Fibroblast of peridontal ligament (primary cell): ENCODE results near the gene SMARCD1.

Source experiments
- DNase-seq: peaks from one replicate; pipeline ENCODE4 v3.0.0-alpha.2; 2010; ENCODE audit errors: extremely low read depth

SMARCD1 gene

DNA sequence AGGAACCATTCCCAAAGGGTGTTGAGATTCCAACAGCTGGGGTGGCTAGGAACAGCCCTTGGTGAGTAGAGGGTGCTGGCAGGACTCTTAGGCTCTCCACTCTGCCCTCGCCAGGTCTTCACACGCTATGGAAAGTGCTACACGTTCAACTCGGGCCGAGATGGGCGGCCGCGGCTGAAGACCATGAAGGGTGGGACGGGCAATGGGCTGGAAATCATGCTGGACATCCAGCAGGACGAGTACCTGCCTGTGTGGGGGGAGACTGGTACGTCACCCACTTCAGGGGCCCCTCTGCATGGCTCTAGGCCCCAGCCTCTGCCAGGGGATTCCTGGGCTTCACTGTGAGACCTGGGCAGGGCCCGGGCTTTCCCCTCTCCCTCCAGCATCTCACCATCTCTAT is 8.0 kb upstream of the SMARCD1 start:
- DNase-seq = no peak

DNA sequence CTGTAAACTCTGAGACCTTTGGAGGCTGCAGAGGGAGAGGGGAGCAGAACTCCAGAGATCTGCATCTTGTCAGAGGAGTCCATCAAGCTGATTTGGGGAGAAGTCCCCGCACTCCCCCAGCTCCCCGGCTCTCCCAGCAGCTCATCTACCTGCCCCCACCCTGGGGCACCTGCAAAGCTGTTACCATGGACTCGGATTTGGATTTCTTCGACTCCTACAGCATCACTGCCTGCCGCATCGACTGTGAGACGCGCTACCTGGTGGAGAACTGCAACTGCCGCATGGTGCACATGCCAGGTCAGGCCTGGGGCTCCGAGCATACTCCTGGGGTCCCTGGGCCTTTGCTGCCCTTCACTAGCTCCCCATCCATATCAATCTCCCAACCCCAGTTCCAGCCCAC is 6.9 kb upstream of the SMARCD1 start:
- DNase-seq = no peak

DNA sequence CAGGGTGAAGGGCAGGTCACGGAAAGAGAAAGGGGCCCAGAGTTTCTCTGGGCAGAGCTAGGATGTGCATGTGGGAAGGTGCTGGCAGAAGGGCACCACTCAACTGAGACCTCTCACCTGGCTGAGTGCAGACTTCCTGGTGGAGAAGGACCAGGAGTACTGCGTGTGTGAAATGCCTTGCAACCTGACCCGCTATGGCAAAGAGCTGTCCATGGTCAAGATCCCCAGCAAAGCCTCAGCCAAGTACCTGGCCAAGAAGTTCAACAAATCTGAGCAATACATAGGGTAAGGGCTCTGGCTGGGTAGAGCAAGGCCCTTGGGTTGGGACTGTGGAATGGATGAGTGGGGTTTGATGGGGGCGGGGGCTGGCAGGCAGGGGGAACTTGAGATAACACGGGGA is 5.4 kb upstream of the SMARCD1 start:
- DNase-seq = no peak

DNA sequence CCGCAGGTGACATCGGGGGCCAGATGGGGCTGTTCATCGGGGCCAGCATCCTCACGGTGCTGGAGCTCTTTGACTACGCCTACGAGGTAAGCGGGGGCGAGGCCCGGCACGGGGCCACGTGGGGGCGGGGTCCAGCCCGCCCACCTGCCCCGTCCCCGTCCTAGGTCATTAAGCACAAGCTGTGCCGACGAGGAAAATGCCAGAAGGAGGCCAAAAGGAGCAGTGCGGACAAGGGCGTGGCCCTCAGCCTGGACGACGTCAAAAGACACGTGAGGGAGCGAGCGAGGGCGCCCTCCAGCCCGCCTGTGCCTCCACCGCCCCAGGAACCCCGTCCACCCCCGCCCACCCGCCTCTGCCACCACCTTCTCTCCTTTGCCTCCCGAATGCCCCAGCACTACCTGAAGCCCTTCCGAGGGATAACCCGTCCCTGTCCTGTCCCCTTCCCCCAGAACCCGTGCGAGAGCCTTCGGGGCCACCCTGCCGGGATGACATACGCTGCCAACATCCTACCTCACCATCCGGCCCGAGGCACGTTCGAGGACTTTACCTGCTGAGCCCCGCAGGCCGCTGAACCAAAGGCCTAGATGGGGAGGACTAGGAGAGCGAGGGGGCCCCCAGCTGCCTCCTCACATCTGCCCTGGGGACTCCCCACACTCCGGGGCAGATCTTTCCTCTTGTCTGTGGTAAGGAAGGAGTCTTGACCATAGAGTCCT is 3.9 kb upstream of the SMARCD1 start:
- no peak for DNase-seq

DNA sequence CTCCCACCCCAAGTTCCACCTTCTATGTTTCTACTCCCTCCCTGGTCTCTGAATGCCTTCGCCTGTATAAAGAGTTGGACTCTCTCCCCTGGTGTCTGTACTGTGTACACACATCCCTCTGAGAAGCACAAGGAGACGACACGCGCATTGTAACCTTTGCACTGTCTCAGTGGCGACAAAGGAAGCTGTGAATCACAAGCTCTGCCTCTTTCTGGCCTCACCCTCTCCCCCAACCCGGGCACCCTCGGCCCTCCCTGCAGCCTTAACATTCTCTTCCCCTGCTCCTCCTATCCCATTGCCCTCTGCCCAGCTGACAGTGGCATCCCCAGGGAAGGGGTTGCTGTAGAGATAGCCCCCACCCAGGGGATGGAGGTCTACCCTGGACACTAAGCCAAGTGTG is 2.5 kb upstream of the SMARCD1 start:
- no peak for DNase-seq

DNA sequence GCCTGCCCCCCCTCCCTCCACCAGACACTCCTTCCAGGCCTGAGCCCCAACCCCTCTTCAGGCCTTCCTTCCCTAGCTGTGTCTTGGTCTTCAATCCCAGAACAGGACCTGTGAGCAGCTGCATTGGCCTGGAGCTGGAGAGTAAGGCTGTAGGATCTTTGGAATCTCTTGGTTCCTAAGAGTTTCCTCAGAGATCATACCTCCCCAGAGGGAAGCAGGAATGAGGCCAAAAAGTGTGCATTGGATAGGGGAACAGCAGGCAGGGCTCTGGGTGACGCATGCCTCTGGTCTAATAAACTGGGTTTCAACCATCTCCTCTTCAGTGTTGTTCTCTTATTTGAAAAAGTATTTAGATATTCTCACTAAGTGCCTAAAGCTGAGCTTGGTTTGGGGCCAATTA is 1.8 kb upstream of the SMARCD1 start:
- no peak for DNase-seq

DNA sequence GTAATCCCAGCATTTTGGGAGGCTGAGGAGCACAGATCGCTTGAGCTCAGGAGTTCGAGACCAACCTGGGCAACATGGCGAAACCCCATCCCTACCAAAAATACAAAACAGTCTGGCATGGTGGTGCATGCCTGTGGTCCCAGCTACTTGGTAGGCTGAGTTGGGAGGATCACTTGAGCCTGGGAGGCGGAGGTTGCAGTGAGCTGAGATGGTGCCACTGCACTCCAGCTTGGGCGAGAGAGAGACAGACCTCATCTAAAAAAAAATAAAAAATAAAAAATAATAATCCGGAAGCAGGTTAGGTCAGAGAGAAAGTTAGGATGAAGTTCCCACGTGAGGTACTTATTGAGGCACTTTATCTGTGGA is 750 bp upstream of the SMARCD1 start:
- DNase-seq = peak; percentile 7

DNA sequence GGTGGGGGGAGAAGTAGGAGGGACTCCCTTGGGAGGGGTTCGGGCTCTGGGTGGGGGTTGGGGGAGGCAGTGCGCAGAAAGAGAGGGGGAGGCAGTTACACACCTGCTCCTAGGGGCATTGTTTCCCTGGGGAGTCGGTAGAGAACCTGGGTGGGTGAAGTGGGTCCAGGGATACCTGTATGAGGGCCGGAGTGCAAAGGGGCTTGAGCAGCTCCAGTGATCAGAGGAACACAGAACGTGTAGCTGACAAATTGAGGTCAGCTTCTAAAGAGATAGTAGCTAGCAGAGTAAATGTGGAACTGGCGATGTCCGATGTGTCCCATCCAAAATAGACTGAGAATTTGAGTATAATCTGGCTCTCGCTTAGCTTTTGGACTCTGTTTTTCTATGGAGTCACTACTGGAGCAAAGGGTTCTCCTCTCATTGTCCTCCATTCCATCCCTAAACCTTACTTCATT is 502 bp downstream of the SMARCD1 start:
- DNase-seq = no peak

DNA sequence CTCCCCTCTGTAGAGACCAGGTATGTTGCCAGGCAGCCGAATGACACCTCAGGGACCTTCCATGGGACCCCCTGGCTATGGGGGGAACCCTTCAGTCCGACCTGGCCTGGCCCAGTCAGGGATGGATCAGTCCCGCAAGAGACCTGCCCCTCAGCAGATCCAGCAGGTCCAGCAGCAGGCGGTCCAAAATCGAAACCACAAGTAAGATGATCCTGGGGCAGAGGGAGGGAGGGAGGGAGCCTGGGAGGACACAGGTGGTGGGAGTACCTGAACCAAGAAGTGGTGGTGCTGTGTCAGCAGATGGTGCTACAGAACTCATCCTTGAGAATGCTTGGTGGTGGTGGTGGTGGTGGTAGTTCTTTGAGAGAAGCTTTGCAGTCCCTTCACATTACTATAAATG is 1.0 kb downstream of the SMARCD1 start:
- DNase-seq = no peak

DNA sequence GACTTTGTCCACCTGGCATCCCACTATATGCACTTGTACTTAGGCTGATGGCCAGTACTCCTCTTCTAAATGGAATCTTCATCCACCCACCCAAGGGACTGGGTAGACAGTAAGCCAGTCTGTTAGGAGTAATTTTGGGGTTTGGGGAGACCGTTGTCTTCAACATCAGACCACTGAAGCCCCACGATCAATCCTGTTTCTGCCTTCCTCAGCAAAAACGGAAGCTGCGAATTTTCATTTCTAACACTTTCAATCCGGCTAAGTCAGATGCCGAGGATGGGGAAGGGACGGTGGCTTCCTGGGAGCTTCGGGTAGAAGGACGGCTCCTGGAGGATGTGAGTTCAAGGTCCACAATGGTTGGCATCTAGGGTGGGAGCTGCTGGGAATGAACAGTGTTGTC is 2.0 kb downstream of the SMARCD1 start:
- no peak for DNase-seq

DNA sequence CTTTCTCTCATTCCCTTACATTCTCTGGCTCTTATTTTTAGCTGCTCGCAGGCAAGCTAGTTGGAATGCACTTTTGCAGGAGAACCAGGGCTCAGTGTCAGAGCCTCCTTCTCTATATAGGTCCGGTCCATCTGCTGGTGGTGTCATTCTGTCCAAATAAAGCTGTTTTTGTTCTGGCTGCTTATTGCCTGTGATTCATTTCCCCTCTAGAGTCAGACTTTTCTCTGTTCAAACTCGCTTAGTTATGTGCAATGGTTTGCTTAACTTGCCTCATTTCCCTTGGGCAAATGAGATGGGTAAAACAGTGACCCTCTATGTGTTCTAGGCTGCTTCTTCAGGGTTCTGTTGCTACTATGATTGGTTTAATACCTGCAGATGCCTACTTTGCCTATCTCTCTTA is 2.9 kb downstream of the SMARCD1 start:
- peak; percentile 81 for DNase-seq

DNA sequence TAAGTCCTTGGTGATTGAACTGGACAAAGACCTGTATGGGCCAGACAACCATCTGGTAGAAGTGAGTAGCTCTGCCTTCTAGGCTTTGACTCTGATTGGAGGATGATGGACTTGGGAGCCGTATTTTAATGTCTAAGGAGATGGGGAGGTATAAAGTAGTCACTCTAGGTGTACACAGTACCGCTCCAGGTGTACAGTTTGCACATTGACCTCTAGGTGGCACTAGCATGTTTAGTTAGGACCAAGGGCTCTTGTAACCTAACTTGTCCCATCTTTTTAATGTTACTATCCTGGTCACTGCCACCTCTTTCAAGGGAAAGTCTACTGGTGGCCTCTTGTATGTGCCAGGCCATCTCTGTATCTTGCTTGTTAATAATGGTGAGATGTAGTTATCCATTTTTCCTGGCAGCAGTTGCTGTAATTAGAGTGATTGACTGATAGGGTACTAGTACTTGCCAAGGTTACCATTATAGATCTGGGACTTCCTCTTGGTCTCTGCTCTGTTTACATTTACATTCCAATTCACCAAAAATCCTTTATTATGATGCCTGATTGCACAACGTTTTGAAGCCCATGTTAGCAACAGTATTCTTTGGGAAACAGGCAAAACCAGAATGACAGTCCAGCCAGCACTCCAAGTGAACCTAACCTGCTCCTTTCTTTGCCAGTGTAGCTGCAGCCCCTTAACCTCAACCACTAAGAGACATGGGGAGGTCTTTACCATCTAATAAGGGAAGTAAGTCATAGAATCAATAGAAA is 3.6 kb downstream of the SMARCD1 start:
- peak; percentile 52 for DNase-seq

DNA sequence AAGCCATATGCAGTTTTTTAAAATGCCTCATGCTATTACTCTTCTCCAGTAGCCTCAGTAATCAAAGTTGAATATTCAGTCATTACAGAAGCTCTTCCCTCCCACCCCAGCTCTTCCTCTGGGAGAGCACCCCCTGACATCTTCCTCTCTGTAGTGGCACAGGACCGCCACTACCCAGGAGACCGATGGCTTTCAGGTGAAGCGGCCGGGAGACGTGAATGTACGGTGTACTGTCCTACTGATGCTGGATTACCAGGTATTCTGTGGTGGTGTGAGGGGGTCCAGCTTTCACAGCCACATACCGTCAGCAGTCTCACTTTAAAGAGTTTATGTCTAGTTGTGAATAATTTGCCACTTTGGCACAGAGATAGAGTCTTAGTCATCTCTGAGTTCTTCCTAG is 4.6 kb downstream of the SMARCD1 start:
- DNase-seq = no peak

DNA sequence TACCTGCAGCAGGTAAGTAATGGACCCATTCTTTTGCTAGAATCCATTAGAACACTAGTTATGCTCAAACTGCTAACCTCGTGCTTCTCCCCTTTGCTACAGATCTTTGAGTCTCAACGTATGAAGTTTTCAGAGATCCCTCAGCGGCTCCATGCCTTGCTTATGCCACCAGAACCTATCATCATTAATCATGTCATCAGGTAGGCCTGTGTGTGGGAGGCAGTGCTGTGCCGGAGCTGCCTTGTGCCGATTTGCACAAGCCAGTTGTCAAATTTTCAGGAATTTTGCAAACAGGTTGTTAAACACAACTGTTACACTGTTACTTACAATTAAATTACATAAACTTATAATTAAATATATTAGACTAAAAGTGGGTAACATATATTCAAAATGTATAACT is 5.2 kb downstream of the SMARCD1 start:
- no peak for DNase-seq

DNA sequence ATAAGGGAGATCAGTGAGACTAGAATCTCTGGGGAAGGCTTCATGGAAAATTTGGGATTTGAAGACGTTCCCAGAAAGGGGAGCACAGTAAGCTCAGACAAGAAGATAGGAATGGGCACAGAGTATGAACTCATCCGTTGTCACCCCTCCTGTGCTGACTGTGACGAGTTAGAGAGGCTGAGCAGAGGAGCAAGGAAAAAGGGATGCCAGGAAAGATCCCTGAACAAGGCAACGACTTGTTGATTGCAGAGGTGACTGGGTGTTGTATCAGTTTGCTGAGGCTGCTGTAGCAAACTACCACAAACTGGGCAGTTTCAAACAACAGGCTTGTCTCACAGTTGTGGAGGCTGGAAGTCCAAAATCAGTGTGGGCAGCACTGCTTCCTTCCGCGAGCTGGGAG is 12.8 kb downstream of the SMARCD1 start:
- no peak for DNase-seq

DNA sequence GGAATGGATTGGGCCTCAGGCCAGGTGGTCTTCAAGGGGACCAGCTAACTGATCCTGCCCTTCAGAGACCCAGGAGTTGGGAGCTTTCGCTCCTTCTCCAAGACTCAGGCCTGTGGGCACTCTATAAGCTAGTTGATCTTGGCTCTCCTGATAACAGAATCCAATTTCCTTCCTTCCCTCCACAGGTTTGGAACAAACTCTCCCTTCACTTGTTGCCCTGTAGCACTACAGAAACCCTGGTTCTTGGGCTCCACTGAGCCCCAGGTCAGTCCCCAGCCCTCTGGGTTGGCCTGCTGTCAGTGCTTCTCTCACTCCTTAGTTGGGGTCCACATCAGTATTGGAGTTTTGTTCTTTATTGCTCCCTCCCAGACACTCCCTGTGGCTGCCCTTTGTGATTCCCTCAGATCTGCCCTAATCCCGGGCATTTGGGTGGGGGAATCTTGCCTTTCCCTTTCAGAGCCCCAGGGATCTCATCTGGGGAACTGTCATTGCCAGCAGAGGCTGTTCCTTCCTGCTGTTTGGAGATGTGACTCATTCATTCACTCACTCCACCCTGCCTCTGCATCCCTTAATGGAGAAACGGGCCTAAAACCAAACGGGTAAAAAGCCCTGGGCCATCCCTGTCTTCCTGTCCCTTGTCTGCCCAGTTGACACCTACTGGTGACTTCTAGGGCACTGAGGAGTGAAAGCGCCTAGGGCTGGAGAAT is 14.3 kb downstream of the SMARCD1 start:
- peak; percentile 50 for DNase-seq

DNA sequence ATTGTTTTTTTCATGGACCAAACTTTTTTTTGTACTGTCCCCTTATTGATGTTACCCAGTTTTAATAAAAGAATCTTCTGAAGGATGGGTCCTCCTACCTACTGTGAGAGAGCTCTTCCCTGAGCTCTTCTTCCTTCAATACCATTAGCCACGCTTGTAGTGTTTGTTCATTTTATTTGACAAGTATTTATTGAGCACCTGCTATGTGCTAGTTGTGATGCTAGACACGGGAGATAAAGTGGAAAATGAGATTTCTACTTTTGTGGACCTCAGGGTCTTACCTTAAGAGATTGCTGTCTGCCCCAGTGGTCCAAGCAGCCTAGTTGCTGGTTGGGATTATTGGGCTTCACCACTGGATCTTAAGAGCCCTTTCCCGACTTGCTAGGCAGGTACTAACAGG is 15.4 kb downstream of the SMARCD1 start:
- DNase-seq = no peak

DNA sequence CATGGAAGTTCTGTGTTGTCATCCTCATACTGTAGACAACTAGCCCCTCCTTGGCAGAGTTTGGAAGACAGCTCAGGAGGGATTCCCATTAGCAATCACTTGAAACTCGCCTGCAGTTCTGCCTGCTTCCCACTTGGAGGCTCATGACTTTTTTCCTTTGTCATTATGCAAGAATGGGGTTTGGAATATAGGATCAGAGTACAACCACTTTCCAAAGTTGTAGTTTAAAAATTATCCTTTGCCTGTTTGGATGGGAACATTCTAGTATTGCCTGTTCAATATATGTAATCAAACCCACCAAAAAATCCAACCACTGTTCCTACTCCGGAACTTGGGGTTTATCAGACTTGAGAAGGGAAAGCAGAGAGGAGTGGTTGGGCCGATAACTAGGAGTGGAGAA is 16.5 kb downstream of the SMARCD1 start:
- peak; percentile 69 for DNase-seq

DNA sequence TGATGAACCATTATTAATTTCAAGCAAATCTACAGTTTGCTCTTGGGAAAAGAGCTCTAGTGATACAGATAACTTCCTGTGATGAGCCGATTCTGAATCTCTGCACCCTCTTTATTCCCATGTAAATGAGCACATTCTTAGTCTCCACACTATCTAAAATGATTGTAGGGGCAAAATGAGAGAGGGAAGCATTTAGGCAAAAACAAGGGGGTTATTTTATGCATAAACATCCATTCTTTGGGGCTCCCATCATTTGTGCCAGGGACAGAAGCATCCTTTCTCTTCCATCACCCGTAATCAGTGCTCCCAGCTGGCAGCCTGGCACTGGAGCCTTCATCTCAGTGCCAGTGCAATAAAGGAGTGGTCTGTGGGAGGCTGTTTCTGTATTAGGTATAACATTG is 17.0 kb downstream of the SMARCD1 start:
- DNase-seq = no peak

DNA sequence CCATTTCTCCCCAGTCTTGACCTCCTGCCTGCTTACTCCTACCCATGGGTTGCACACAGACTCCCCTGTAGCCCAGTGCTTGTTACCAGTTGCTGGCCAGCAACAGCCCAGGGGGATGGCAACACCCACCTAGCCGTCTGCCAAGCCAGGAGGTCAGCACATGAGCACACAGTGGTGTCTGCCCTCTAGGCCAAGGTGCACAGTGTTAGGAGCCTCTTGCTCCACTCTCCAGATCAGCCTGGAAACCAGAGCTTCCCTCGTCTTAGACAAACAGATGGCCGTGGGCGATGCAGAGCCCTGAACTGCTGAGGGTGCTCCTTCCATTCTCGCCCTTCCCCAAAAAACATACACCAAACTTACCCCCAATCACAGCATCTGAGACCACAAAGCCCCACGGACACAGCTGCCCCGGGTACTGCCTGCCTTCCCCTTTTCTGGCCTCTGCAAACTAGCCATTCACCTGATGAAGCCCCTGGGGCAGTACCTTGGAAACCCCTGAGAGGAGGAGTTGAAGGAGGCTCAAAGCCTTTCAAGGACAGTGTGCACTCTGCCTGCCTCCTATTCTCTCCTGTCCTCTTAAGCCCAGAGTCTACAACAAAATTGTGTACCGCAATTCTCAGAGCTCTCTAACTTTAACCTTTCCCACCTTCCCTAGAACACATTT is 17.6 kb downstream of the SMARCD1 start:
- DNase-seq = no peak

DNA sequence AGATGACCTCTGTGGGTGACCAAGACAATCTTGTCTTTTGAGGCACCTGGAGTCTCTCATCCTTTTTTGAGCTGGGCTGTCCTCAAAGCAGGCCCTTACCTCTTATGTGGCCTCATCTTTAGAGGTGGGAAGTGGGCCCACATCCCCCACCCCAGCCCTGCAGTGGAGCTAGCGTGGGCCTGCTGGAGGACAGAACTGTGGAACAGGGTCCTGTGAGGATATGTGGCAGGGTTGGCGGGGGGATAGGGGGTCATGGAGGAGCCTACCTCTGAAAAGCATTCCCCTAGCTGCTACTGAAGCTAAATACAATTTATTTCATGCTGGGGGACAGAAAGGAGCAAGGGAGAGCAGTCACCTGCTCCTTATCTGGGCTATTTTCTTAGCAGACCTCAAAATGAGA is 18.2 kb downstream of the SMARCD1 start:
- no peak for DNase-seq

DNA sequence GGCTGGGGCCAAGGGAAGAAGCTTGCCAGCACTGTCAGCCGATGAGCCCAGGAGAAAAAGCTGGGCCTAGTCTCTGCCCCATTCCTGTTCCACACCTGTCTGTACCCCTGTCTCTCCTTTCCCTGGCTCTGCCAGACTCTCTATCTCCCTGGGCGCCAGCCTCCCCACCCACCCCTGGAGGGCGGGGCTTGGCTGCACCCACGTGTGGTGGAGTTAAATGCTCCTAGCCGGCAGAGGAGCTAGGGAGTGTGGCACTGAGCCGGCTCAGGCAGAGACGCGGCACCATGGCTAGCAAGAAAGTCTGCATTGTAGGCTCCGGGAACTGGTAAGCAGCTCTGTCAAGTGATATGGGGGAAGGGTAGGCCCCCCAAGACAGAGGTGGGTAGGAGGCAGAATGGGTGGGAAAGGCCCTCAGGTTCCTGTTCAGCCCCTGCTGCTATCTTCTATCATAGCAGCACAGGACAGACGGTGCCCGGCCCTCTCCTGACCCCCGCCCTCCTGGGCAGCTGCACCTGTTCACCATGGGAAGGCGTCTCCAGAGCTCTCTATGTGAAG is 18.7 kb downstream of the SMARCD1 start, which contains the start of gene GPD1:
GPD1 (plus strand) TSS at position 242 of the 555 bp plus-strand sequence; CDS start at position 285, 43 bp downstream.
- peak; percentile 22 for DNase-seq
